Thyroid gland (tissue), 4 donors: ENCODE measurements around the gene DES.

Source experiments
- POLR2A ChIP-seq, 2 donors: fragments of 450-650 bp; IDR thresholded peaks; one replicate each; pipeline ENCODE4 v1.6.1; 2017; ENCODE audit warnings: antibody characterized with exemption in 2 of 2, mild to moderate bottlenecking in 2 of 2, moderate library complexity in 1 of 2
- TF ChIP-seq, protein P1 (sequence below), 6 experiments: fragments of 200-600 bp in 3 of 6; fragments of 450-650 bp in 3 of 6; sonication (generic) in 3 of 6; IDR thresholded peaks; one replicate each; pipeline ENCODE4 v1.5.1; 2016 to 2019; ENCODE audit warnings: antibody characterized with exemption in 6 of 6, mild to moderate bottlenecking in 2 of 6, inconsistent platforms in 1 of 6, moderate library complexity in 1 of 6

DNA sequence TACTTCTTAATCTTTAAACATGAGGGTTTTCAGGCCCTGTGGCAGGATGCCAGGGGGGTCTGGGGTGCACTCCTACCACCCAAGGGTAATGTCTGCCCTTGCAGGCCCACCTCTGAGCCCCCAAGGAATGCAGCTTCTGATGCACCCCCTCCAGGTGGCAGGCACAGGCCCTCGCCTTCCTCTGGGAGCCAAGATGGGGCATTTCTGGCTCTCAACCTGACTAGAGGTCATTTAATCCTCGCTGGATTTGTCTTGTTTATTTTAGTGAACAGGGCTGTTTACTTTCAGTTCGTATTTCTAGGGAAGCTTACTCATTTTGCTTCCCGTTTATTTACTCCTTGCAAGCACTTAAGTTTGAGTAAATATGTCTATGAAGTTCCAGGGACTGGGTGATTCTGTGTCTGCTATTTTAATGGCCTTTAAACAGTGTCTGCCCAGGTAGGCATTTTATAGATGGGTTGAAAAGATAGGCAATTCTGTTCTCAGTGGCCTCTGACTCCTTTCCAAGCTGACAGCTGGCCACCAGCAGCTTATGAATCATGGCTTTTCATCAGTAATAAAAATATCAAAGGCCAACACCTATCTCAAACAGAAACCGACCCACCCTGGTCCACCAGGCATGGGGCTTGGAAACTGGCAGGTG lies 19.3 kb upstream of the DES start:
- TF ChIP-seq, protein P1, sequence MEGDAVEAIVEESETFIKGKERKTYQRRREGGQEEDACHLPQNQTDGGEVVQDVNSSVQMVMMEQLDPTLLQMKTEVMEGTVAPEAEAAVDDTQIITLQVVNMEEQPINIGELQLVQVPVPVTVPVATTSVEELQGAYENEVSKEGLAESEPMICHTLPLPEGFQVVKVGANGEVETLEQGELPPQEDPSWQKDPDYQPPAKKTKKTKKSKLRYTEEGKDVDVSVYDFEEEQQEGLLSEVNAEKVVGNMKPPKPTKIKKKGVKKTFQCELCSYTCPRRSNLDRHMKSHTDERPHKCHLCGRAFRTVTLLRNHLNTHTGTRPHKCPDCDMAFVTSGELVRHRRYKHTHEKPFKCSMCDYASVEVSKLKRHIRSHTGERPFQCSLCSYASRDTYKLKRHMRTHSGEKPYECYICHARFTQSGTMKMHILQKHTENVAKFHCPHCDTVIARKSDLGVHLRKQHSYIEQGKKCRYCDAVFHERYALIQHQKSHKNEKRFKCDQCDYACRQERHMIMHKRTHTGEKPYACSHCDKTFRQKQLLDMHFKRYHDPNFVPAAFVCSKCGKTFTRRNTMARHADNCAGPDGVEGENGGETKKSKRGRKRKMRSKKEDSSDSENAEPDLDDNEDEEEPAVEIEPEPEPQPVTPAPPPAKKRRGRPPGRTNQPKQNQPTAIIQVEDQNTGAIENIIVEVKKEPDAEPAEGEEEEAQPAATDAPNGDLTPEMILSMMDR (IDR thresholded peaks at IDR 0.05): no peak
- TF ChIP-seq POLR2A (IDR thresholded peaks at IDR 0.05): no peak
